Measurements from ENCODE around the gene BCL7C.
A peak's percentile ranks its signal among the peaks of the same experiment; 100 is the strongest.

Gene BCL7C

GRCh38 chr16:30923554-30924075, 29.7 kb upstream of the BCL7C start, which contains the start of gene FBXL19:
TSS of gene FBXL19 (plus strand) at chr16:30923572. CDS start at chr16:30925755, 2,183 bp downstream.
- H3K4me1 ChIP-seq (ENCODE audit: control insufficient read depth, low read length) = peaks cover 33% of the 10 kb centered on the region
- TF ChIP-seq, protein P1, sequence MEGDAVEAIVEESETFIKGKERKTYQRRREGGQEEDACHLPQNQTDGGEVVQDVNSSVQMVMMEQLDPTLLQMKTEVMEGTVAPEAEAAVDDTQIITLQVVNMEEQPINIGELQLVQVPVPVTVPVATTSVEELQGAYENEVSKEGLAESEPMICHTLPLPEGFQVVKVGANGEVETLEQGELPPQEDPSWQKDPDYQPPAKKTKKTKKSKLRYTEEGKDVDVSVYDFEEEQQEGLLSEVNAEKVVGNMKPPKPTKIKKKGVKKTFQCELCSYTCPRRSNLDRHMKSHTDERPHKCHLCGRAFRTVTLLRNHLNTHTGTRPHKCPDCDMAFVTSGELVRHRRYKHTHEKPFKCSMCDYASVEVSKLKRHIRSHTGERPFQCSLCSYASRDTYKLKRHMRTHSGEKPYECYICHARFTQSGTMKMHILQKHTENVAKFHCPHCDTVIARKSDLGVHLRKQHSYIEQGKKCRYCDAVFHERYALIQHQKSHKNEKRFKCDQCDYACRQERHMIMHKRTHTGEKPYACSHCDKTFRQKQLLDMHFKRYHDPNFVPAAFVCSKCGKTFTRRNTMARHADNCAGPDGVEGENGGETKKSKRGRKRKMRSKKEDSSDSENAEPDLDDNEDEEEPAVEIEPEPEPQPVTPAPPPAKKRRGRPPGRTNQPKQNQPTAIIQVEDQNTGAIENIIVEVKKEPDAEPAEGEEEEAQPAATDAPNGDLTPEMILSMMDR (IDR thresholded peaks at IDR 0.05; ENCODE audit: low read depth, low read length, poor library complexity, severe bottlenecking) = no peak
- no peak for TF ChIP-seq EZH2phosphoT487 (IDR thresholded peaks at IDR 0.05; ENCODE audit: borderline replicate concordance, low read length)
- peaks cover 15% of the 10 kb centered on the region for H3K36me3 ChIP-seq (ENCODE audit: control insufficient read depth, low read length)
- peak within 1 kb of the TSS; percentile 80 for H3K4me3 ChIP-seq (ENCODE audit: low read length)
- peaks cover 4% of the 10 kb centered on the region; the same call in 1 of the 2 replicates for H3F3A ChIP-seq (ENCODE audit: control insufficient read depth, insufficient read depth)
- H3K4me2 ChIP-seq (ENCODE audit: low read length) = peak within 1 kb of the TSS; percentile 89
- peaks cover 20% of the 10 kb centered on the region for H3K79me2 ChIP-seq (ENCODE audit: control insufficient read depth, low read length)
- no peaks in the 10 kb centered on the region for H3K9me2 ChIP-seq (replicated peaks; ENCODE audit: control insufficient read depth, low read length)
- peak within 1 kb of the TSS; percentile 75 for H3K27ac ChIP-seq (ENCODE audit: low read depth, low read length)
- H3K27me3 ChIP-seq (ENCODE audit: control insufficient read depth, low read length) = no peaks in the 10 kb centered on the region
- H4K20me1 ChIP-seq (ENCODE audit: control insufficient read depth, insufficient read depth, low read depth, low read length) = no peaks in the 10 kb centered on the region
- H3K9me3 ChIP-seq (ENCODE audit: control insufficient read depth, insufficient read depth, low read length) = no peaks in the 10 kb centered on the region

DNA sequence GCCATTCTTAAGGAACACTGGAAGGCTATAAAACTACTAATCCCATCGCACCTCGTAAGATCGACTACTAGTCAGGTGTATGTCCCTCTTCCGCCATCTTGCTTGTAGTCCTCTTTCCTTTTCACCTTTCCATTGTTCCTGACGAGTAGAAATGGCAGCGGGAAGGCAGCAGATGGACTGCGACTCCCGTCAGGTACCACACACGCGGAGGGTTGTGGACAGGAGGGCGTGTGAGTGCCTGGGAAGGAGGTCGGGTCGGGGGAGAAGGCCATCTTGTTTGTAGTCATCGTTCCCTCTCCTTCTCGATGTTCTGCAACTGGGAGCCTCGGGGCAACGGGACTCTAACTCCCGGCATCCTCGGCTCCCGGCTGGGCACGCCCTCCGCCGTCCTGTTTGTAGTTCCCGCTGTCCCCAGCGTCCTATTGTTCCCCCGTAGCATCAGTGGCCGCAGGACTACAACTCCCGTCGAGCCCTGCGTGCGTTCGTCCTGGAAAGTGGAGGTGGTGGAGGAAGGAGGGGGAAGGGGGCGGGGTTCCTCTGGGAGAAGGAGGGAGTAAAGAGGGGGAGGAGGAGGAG, 29.2 kb upstream of the BCL7C start:
- Histone ChIP-seq H3K4me1 (ENCODE audit: control insufficient read depth, low read length) (peaks cover 33% of the 10 kb centered on the region), H3K4me3 (ENCODE audit: low read length) (peak overlapping the region; percentile 80), H3K79me2 (ENCODE audit: control insufficient read depth, low read length) (peaks cover 20% of the 10 kb centered on the region), H3K36me3 (ENCODE audit: control insufficient read depth, low read length) (peaks cover 12% of the 10 kb centered on the region), H3K27ac (ENCODE audit: low read depth, low read length) (peak overlapping the region; percentile 75), H3K9me3 (ENCODE audit: control insufficient read depth, insufficient read depth, low read length) (no peaks in the 10 kb centered on the region), H3F3A (ENCODE audit: control insufficient read depth, insufficient read depth) (peaks cover 4% of the 10 kb centered on the region; the same call in 1 of the 2 replicates), H3K9me2 (replicated peaks; ENCODE audit: control insufficient read depth, low read length) (no peaks in the 10 kb centered on the region), H3K27me3 (ENCODE audit: control insufficient read depth, low read length) (no peaks in the 10 kb centered on the region), H4K20me1 (ENCODE audit: control insufficient read depth, insufficient read depth, low read depth, low read length) (no peaks in the 10 kb centered on the region), H3K4me2 (ENCODE audit: low read length) (peak overlapping the region; percentile 89)
- TF ChIP-seq, protein P1 (IDR thresholded peaks at IDR 0.05; ENCODE audit: low read depth, low read length, poor library complexity, severe bottlenecking) = no peak
- TF ChIP-seq EZH2phosphoT487 (IDR thresholded peaks at IDR 0.05; ENCODE audit: borderline replicate concordance, low read length) = no peak

DNA sequence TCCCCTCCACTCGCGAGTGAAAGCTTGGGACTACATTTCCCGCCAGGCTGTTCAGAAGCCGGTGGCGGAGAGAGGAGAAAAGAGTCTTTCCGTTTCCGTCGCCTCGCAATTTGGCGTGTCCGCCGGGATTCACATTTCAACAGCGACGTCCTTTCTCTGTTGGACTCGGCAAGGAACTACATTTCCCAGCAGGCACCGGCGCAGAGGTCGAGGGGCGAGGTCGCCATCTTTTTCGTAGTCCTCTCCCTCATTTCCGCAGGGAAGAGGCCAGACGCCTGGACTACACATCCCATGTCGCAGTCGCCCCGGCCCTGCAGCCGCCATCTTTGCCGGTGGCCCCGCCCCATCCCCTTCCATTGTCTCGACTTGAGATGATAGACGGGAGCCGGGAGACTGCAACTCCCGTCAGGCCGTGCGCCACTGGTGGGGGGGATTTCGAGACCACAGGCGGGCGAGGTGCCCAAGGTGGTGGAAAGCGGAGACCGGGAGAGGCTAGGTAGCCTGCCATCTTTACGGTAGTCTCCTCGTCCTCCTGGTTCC, 28.6 kb upstream of the BCL7C start:
- Histone ChIP-seq H3K27me3 (ENCODE audit: control insufficient read depth, low read length) (no peaks in the 10 kb centered on the region), H4K20me1 (ENCODE audit: control insufficient read depth, insufficient read depth, low read depth, low read length) (no peaks in the 10 kb centered on the region), H3K9me3 (ENCODE audit: control insufficient read depth, insufficient read depth, low read length) (no peaks in the 10 kb centered on the region), H3K4me2 (ENCODE audit: low read length) (peak overlapping the region; percentile 72), H3K4me3 (ENCODE audit: low read length) (peak overlapping the region; percentile 80), H3K9me2 (replicated peaks; ENCODE audit: control insufficient read depth, low read length) (no peaks in the 10 kb centered on the region), H3K27ac (ENCODE audit: low read depth, low read length) (peak overlapping the region; percentile 75), H3K36me3 (ENCODE audit: control insufficient read depth, low read length) (peaks cover 10% of the 10 kb centered on the region), H3F3A (ENCODE audit: control insufficient read depth, insufficient read depth) (peaks cover 4% of the 10 kb centered on the region; the same call in 1 of the 2 replicates), H3K79me2 (ENCODE audit: control insufficient read depth, low read length) (peaks cover 20% of the 10 kb centered on the region), H3K4me1 (ENCODE audit: control insufficient read depth, low read length) (peaks cover 27% of the 10 kb centered on the region)
- TF ChIP-seq EZH2phosphoT487 (IDR thresholded peaks at IDR 0.05; ENCODE audit: borderline replicate concordance, low read length) = no peak
- TF ChIP-seq, protein P1 (IDR thresholded peaks at IDR 0.05; ENCODE audit: low read depth, low read length, poor library complexity, severe bottlenecking) = no peak
